DOHH2 (cell line): ENCODE data around the gene ABCC8.

Experiments used
- CTCF ChIP-seq: fragments of 200-600 bp; sonication (generic); IDR thresholded peaks from one replicate; pipeline ENCODE4 v1.5.1; 2014; ENCODE audit warnings: antibody characterized with exemption, mild to moderate bottlenecking, low read depth, low read length; ENCODE audit not compliant: poor library complexity, severe bottlenecking
- EZH2phosphoT487 ChIP-seq: fragments of 200-600 bp; sonication (generic); IDR thresholded peaks from 2 replicates; pipeline ENCODE4 v1.6.1; 2017; ENCODE audit warnings: borderline replicate concordance, mild to moderate bottlenecking, antibody characterized with exemption, low read length, moderate library complexity, mixed read lengths

DNA sequence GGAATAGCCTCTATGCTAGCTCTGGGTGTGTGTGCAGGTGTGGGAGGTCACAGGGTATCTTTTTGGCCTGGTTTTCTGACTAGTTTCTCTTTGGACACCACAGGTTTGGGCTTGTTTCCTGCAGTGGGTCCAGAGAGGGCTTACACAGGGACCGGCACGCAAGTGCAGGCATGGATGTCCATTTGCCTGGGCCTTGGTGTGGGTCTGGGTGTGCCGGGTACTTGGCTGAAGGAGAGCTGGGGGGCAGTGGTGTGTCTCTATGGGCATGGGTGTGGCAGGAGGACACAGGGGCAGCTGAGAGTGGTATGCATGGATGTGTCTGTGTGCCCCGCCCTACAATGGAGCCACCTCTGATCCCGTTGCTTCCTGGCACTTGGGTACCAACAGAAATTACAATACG lies 80.7 kb downstream of the ABCC8 start:
- TF ChIP-seq CTCF (no peak), EZH2phosphoT487 (no peak)
